ENCODE measurements around the gene NLRP14.

GRCh38 chr11:7081441-7081840 is 61.2 kb downstream of the NLRP14 start:
- TF ChIP-seq POLR2A (IDR thresholded peaks at IDR 0.05), result no peak
- TF ChIP-seq, protein P1, sequence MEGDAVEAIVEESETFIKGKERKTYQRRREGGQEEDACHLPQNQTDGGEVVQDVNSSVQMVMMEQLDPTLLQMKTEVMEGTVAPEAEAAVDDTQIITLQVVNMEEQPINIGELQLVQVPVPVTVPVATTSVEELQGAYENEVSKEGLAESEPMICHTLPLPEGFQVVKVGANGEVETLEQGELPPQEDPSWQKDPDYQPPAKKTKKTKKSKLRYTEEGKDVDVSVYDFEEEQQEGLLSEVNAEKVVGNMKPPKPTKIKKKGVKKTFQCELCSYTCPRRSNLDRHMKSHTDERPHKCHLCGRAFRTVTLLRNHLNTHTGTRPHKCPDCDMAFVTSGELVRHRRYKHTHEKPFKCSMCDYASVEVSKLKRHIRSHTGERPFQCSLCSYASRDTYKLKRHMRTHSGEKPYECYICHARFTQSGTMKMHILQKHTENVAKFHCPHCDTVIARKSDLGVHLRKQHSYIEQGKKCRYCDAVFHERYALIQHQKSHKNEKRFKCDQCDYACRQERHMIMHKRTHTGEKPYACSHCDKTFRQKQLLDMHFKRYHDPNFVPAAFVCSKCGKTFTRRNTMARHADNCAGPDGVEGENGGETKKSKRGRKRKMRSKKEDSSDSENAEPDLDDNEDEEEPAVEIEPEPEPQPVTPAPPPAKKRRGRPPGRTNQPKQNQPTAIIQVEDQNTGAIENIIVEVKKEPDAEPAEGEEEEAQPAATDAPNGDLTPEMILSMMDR (IDR thresholded peaks at IDR 0.05 in 4 of 5, conservative IDR thresholded peaks at IDR 0.05 in 1 of 5), result no peak
